Activated CD8-positive, alpha-beta memory T cell treated with anti-CD3 and anti-CD28 coated beads for 1 hour (primary cell): ENCODE measurements around the gene U2AF1L4.
A peak's percentile ranks its signal among the peaks of the same experiment; 100 is the strongest.

ENCODE experiments used
- DNase-seq, 2 donors: peaks; one replicate each; pipeline ENCODE4 v3.0.0-alpha.2; 2020; ENCODE audit warnings: low read depth in 1 of 2; ENCODE audit errors: extremely low read depth in 1 of 2

Gene U2AF1L4

GRCh38 chr19:35714601-35715354 is 30.4 kb downstream of the U2AF1L4 start:
- DNase-seq, result no peak

- DNase-seq, result no peak
These were observed 31.2 kb downstream of the U2AF1L4 start for GRCh38 chr19:35713904-35714495.

GRCh38 chr19:35713506-35713850 is 31.7 kb downstream of the U2AF1L4 start:
- no peak for DNase-seq

GRCh38 chr19:35712567-35713505 is 32.4 kb downstream of the U2AF1L4 start:
- no peak for DNase-seq

GRCh38 chr19:35710784-35711723 is 34.2 kb downstream of the U2AF1L4 start:
- DNase-seq, result no peak

GRCh38 chr19:35708391-35708790 is 36.8 kb downstream of the U2AF1L4 start:
- no peak for DNase-seq

- no peak for DNase-seq
These were observed 41.0 kb downstream of the U2AF1L4 start, which contains the start of gene ZBTB32 for GRCh38 chr19:35704218-35704617. ZBTB32 (plus strand) TSS chr19:35704558; CDS start chr19:35714627, 10,069 bp downstream.

- no peak for DNase-seq
These were observed 41.9 kb downstream of the U2AF1L4 start for GRCh38 chr19:35703343-35703742.

GRCh38 chr19:35702223-35703012 is 42.8 kb downstream of the U2AF1L4 start:
- DNase-seq, result peak; percentile 85 to 86

GRCh38 chr19:35696835-35697234 is 48.4 kb downstream of the U2AF1L4 start:
- DNase-seq, result no peak

- DNase-seq, result no peak
These were observed 49.3 kb downstream of the U2AF1L4 start for GRCh38 chr19:35695895-35696422.

- peak; percentile 80 to 85 for DNase-seq
These were observed 51.2 kb downstream of the U2AF1L4 start for GRCh38 chr19:35693835-35694599.

- no peak for DNase-seq
These were observed 51.8 kb downstream of the U2AF1L4 start for GRCh38 chr19:35693422-35693821.
